ENCODE results near the gene UBE3C.

- TF ChIP-seq CTCF (IDR thresholded peaks at IDR 0.05; ENCODE audit: low read length): no peak
- TF ChIP-seq EZH2 (IDR thresholded peaks at IDR 0.05; ENCODE audit: borderline replicate concordance, low read length): no peak
Observed at GRCh38 chr7:157112706-157113105, 26.0 kb upstream of the UBE3C start.

Data from OCI-LY1 (cell line).